Activated naive CD4-positive, alpha-beta T cell treated with anti-CD3 and anti-CD28 coated beads, Interleukin-2, amount 50 U/mL, for 24 hours (primary cell): Measurements from ENCODE around the gene MCFD2.
"Not testable (repeated sequence)": the region's sequence is repeated elsewhere in the genome, so short reads cannot be mapped to it uniquely, and the experiment has no call there.

Source experiments
- H3K27ac Mint-ChIP-seq: one replicate; pipeline ENCODE4 v1.8.0; 2021; ENCODE audit warnings: mild to moderate bottlenecking, mixed read lengths
- H3K27me3 Mint-ChIP-seq: one replicate; pipeline ENCODE4 v1.8.0; 2021; ENCODE audit warnings: mixed read lengths
- H3K36me3 Mint-ChIP-seq: one replicate; pipeline ENCODE4 v1.8.0; 2021; ENCODE audit warnings: mixed read lengths
- H3K4me1 Mint-ChIP-seq: one replicate; pipeline ENCODE4 v1.8.0; 2021; ENCODE audit warnings: mixed read lengths
- H3K4me3 Mint-ChIP-seq: one replicate; pipeline ENCODE4 v1.8.0; 2021; ENCODE audit warnings: mild to moderate bottlenecking, mixed read lengths
- H3K9me3 Mint-ChIP-seq: one replicate; pipeline ENCODE4 v1.8.0; 2021; ENCODE audit warnings: mixed read lengths

Gene MCFD2

DNA sequence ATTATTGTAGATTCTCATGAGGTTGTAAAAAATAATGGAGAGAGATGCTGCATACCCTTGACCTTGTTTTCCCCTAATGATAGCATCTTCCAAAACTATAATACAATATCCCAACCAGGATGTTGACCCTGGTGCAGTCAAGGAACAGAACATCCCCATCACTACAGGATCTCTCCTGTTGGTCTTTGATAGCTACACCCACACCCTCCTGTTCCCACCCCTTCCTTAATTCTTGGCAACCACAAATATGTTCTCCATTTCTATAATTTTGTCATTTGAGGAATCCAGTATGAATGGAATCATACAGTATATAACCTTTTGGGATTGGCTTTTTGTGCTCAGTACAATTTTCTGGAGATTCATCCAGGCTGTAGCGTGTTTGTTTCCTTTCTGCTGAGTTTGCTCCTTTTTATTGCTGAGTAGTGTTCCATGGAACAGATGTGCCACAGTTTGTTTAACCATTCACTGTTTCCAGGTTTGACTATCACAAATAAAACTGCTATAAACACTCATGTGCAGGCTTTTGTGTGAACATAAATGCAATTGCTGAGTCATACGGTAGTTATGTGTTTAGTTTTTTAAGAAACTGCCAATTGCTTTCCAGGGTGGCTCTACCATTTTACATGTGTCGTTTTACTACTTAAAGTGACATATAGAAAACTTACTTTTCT, 22.2 kb downstream of the MCFD2 start:
- no peaks in the 10 kb centered on the region for H3K9me3 Mint-ChIP-seq
- no peaks in the 10 kb centered on the region for H3K4me1 Mint-ChIP-seq
- no peak overlapping the region for H3K27ac Mint-ChIP-seq
- H3K36me3 Mint-ChIP-seq, result no peaks in the 10 kb centered on the region
- H3K27me3 Mint-ChIP-seq, result no peaks in the 10 kb centered on the region
- no peak overlapping the region for H3K4me3 Mint-ChIP-seq

DNA sequence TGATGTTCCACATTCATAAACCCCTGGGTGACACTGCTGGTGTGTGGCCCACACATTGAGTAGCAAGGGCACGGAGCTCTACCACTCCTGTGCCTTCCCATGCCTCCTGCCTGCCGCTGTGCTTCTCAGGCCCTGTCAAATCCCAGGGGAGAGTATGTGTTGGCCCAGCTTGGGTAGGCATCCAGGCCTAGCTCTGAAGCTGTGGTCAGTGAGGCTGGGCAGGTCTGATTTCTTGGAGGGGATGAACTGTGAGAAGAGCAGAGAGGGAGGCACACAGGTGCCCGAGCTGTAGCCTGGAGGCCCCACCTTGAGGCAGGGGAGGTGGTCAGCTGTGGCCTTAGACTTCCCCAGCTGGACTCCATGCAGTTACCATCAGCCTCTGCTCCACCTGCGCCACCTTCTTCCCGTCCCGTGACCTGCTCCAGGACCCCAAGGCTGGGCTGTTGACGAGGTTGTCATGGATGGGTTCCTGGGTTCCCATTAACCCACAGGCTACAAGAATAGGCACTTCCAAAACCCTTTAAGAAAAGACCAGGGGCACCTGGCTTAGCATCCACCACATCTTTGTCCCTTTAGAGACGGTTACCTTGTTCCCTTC, 23.6 kb downstream of the MCFD2 start:
- no peaks in the 10 kb centered on the region for H3K36me3 Mint-ChIP-seq
- no peaks in the 10 kb centered on the region for H3K9me3 Mint-ChIP-seq
- H3K27me3 Mint-ChIP-seq, result no peaks in the 10 kb centered on the region
- no peaks in the 10 kb centered on the region for H3K4me1 Mint-ChIP-seq
- H3K4me3 Mint-ChIP-seq, result no peak overlapping the region
- no peak overlapping the region for H3K27ac Mint-ChIP-seq

DNA sequence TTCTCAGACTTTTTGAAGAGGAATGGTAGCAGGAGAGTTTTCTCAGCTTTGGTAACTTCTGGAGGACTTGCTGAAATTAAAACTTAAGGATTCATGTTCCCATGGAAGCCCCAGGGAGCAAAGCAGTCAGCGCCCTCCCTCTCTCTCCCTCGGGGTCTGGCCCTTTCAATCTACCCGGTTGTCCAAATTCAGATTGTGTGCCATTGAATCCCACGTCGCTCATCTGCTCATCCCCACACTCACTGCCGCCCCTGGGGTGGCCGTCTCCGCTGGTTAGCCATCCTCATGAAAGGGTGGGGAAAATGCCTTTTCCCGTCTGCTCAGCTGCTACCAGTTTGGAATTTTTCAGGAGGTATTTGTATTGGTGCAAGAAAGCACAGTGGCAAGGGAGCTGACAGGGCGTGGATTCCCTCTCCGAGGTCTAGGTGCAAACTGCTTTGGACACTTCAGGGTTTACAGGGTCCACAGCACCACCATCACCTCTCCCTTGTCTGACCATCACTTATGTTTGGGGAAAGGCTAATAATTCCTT, 27.1 kb downstream of the MCFD2 start:
- no peaks in the 10 kb centered on the region for H3K9me3 Mint-ChIP-seq
- no peak overlapping the region for H3K27ac Mint-ChIP-seq
- no peaks in the 10 kb centered on the region for H3K4me1 Mint-ChIP-seq

DNA sequence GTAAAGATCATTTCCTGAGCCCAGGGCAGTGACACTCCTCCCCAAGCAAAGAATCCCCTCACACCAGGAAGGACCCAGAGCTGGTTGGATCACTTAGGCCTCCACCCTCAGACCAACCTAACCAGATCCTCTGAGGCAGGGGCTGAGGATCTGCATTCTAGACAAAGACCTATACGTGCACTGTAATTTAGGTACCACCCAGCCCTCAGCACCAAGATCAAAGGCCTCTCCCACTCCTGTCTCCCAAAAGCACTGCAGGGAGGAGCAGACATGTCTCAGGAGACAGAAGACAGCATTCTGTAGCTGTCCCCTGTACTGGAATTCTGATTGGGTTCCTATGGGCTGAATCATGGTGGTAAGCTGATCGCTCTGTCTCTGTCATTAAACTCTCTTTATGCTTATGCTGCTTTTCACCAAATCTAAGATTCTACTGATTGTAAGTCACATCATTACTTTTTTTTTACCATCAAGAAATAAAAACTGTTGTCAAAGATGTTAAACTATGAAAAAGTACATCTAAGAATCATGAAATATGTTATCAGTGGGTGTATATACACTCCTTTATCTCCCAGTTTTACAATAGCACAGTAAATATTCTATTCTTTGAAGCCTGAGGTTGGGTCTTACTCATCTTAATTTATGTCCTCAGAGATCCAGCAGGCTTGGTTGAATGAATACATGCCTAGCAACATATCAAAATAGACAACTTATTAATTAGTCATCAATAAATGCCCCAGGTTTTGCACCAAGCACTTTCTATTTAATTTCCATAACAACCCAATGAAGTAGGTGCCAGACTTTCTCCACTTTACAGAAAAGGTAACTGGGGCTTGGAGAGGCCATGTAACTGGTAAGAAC, 28.3 kb downstream of the MCFD2 start:
- Mint-ChIP-seq H3K27ac (no peak overlapping the region), H3K27me3 (no peaks in the 10 kb centered on the region), H3K36me3 (no peaks in the 10 kb centered on the region), H3K9me3 (no peaks in the 10 kb centered on the region), H3K4me3 (no peak overlapping the region), H3K4me1 (no peaks in the 10 kb centered on the region)

More for the DNA sequence above, 27.1 kb downstream of the MCFD2 start:
- H3K27me3 Mint-ChIP-seq, result no peaks in the 10 kb centered on the region
- H3K36me3 Mint-ChIP-seq, result no peaks in the 10 kb centered on the region
- no peak overlapping the region for H3K4me3 Mint-ChIP-seq

DNA sequence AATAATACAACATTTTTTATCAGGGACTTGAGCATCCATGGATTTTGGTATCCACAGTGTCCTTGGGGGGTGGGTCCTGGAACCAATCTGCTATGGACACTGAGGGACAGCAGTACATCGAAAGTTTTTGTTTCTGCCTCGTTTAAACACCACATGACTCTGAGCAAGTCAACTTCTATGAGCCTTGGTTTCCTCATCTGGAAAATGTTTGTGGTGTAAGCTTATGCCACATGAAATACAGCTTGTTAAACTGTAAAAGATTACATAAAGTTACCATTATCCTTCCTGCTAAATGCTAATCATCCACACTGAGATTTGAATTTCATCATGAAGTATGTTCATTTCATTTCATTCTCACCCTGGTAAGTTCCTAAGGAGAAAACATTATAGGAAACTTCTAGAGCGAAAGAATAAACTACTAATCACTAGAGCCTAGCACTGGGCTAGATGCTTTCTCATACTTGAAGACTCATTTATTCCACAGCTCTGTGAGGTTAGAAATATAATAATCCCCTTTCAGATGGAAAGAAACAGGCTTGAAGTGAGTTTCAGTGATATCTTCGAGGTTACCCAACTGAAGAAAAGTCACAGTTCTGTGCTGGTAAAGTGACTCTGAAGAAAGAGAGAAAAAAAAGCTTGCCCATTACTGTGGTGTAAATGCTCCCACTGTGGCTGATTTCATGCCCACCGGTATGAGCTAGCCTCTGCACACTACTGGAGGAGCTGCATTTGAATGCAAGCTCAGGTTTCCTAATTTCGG, 29.2 kb downstream of the MCFD2 start:
- Mint-ChIP-seq H3K4me3 (no peak overlapping the region), H3K4me1 (no peaks in the 10 kb centered on the region), H3K27me3 (no peaks in the 10 kb centered on the region), H3K36me3 (no peaks in the 10 kb centered on the region), H3K27ac (no peak overlapping the region), H3K9me3 (no peaks in the 10 kb centered on the region)

DNA sequence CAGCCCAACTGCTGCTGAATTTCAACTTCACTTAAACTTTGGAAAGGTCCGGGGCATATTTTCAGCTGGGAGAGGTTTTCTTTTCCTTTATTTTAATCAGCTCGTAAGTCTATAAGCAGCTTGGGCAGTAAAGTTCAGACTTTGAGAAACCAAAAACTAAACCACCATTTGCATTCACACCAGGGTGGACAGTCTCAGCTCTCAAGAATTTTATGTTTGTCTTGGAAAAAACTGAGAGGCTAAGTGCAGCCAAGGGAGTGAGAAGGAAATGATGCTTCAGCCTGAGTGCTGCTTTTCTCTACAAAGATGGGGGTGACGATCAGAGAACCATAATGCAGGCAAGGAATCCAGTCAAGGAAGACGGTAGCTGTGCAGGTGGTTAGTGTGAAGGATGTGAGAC, 30.2 kb downstream of the MCFD2 start:
- Mint-ChIP-seq H3K9me3 (no peaks in the 10 kb centered on the region), H3K36me3 (no peaks in the 10 kb centered on the region), H3K27me3 (no peaks in the 10 kb centered on the region), H3K27ac (no peak overlapping the region), H3K4me1 (no peaks in the 10 kb centered on the region), H3K4me3 (no peak overlapping the region)

DNA sequence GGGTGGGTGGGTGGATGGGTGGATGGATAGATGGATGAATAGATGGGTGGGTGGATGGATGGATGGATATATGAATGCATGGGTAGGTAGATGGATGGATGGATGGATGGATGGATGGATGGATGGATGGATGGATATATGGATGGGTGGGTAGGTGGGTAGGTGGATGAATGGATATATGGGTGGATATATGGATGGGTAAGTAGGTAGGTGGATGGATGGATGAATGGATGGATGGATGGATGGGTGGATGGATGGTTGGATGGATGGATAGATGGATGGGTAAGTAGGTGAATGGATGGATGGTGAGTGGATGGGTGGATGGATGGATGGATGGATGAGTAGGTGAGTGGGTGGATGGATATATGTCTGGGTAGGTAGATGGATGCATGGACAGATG, 36.1 kb downstream of the MCFD2 start:
- H3K27me3 Mint-ChIP-seq, result no peaks in the 10 kb centered on the region
- no peak overlapping the region for H3K4me3 Mint-ChIP-seq
- H3K9me3 Mint-ChIP-seq, result no peaks in the 10 kb centered on the region
- H3K27ac Mint-ChIP-seq, result no peak overlapping the region
- no peaks in the 10 kb centered on the region for H3K36me3 Mint-ChIP-seq
- H3K4me1 Mint-ChIP-seq, result no peaks in the 10 kb centered on the region

DNA sequence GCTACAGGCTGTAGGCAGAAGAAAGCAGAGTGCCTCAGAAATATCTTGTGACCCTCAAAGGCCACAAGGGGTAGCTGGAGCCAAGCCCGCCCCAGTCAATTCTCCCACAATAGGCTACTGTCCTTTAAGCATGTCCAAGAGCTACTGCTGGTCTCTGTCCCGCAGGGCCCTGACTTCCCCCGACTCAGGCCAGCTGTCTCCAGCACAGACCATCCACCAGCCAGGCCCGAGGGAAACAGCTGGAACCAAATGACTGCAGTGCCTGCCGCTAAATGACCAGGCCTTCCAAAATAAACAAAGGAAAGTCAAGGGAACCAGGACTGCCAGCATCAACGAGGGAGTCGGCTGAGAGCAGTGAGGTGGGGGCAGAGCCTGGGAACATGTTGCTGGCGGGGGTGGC, 36.7 kb downstream of the MCFD2 start:
- Mint-ChIP-seq H3K27me3 (no peaks in the 10 kb centered on the region), H3K4me3 (no peak overlapping the region), H3K36me3 (no peaks in the 10 kb centered on the region), H3K4me1 (no peaks in the 10 kb centered on the region), H3K9me3 (no peaks in the 10 kb centered on the region), H3K27ac (no peak overlapping the region)

DNA sequence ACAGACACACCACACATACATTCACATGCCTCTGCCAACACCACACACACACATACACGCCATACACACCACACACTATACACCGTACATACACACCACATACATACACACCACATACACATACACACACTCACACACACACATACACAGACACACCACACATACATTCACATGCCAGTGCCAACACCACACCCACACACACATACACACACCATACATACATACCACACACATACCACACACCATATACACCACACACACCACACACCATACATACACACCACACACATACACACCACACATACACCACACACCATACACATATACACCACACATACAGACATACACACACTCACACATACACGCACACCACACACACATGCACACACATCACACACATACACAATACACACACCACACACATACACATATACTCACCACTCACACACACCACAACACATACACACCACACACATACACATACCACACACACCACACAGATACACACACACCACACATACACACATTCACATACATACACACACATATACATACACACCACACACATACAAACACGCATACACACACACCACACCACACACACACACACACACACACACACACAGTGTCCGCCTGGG, 37.2 kb downstream of the MCFD2 start:
- no peak overlapping the region for H3K4me3 Mint-ChIP-seq
- no peak overlapping the region for H3K27ac Mint-ChIP-seq
- H3K4me1 Mint-ChIP-seq, result no peaks in the 10 kb centered on the region
- H3K36me3 Mint-ChIP-seq, result no peaks in the 10 kb centered on the region
- no peaks in the 10 kb centered on the region for H3K27me3 Mint-ChIP-seq
- H3K9me3 Mint-ChIP-seq, result no peaks in the 10 kb centered on the region

DNA sequence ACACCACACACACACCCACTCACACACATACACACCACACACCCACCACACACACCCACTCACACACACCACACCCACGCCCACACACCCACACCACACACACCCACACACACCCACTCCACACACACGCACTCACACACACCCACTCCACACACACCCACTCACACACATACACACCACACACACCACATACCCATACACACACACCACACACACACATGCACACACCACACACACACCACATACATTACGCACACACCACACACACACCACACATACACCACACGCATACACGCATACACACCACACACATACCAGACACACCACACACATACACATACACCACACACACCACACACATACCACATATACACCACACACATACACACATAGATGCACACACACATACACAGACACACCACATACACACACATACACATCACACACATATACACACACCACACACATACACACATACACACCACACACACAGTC, 37.9 kb downstream of the MCFD2 start:
- H3K9me3 Mint-ChIP-seq, result no peaks in the 10 kb centered on the region
- no peaks in the 10 kb centered on the region for H3K27me3 Mint-ChIP-seq
- no peak overlapping the region for H3K4me3 Mint-ChIP-seq
- H3K4me1 Mint-ChIP-seq, result no peaks in the 10 kb centered on the region
- H3K36me3 Mint-ChIP-seq, result no peaks in the 10 kb centered on the region
- H3K27ac Mint-ChIP-seq, result no peak overlapping the region

DNA sequence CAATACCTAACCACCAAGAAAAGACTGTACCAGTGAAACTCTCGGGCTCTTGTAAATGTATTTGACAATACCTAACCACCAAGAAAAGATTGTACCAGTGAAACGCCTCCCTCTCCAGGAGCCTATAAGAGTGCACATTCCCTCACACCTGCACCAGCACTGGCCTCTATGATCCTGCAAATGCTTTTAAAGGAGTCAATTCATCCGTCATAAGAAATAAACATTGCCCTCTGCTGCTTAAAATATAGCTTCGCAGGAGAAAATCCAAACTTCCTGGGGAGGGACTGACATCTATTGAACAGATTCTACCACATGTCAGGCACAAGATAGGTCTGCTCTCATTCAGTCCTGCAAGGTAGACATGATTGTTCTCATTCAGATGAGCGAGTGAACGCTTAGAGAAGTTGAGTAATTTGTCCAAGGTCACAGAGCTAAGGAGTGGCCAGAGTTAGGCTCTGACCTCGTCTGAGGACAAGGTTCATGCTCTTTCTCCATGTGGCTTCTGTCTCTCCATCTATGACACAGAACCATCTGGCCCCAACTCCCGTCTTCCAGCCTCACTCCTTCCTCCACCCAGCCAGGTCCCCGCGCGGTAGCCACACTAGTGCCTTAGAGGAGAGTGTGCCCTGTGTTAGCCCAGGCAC, 38.7 kb downstream of the MCFD2 start:
- H3K27ac Mint-ChIP-seq, result no peak overlapping the region
- no peaks in the 10 kb centered on the region for H3K36me3 Mint-ChIP-seq
- no peaks in the 10 kb centered on the region for H3K9me3 Mint-ChIP-seq
- no peaks in the 10 kb centered on the region for H3K4me1 Mint-ChIP-seq
- H3K4me3 Mint-ChIP-seq, result no peak overlapping the region
- H3K27me3 Mint-ChIP-seq, result no peaks in the 10 kb centered on the region

DNA sequence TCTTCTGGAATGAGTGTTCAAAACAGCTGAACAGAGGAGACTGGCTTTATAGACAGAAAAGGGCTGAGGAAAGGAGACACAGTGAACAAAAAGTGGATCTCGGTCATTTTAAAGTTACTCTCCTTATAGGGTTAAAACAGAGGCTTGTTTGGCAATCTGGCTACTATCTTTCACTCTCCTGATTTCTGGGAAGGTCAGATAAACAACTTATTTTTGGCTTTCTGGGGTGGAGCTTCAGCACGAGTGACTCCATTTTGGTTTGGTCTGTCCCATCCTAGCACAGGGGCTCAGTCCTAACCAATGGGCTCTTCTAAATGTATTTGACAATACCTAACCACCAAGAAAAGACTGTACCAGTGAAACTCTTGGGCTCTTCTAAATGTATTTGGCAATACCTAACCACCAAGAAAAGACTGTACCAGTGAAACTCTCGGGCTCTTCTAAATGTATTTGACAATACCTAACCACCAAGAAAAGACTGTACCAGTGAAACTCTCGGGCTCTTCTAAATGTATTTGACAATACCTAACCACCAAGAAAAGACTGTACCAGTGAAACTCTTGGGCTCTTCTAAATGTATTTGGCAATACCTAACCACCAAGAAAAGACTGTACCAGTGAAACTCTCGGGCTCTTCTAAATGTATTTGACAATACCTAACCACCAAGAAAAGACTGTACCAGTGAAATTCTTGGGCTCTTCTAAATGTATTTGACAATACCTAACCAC, 39.5 kb downstream of the MCFD2 start:
- not testable (repeated sequence) for H3K27ac Mint-ChIP-seq

DNA sequence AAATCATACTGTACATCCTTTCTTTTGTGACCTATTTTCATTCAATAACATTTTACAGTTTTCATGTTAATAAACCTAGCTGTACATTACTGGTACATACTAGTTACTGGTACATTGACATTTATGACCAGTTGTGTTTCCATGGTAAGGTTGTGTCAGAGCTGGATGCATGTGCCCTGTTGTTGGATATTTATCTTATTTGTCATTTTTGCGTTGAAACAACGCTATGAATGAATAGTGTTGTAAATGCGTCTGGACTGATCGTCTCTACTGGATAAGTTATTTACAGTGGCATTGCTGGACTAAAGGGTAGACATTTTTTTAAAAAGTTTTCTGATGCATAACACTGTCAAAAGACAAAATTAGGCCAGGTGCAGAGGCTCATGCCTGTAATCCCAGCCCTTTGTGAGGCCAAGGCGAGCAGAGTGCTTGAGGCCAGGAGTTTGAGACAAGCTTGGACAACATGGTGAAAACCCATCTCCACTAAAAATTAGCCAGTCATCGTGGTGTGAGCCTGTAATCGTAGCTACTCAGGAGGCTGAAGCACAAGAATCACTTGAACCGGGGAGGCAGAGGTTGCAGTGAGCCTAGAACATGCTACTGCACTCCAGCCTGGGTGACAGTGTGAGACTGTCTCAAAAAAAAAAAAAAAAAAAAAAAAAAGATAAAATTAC, 40.2 kb downstream of the MCFD2 start:
- H3K27ac Mint-ChIP-seq, result no peak overlapping the region
- no peak overlapping the region for H3K4me3 Mint-ChIP-seq
- no peaks in the 10 kb centered on the region for H3K4me1 Mint-ChIP-seq
- no peaks in the 10 kb centered on the region for H3K36me3 Mint-ChIP-seq
- no peaks in the 10 kb centered on the region for H3K9me3 Mint-ChIP-seq
- H3K27me3 Mint-ChIP-seq, result no peaks in the 10 kb centered on the region

More for the DNA sequence above, 39.5 kb downstream of the MCFD2 start:
- not testable (repeated sequence) for H3K4me3 Mint-ChIP-seq, H3K9me3 Mint-ChIP-seq, H3K36me3 Mint-ChIP-seq, H3K4me1 Mint-ChIP-seq, H3K27me3 Mint-ChIP-seq
